CD14-positive monocyte (primary cell): ENCODE measurements around the gene OARD1. TPM values are rescaled to one million over a fixed set of nuclear protein-coding genes. Genes with fewer than 3 reads are reported as not detected.

Experiments used
- DNase-seq, 3 donors: peaks; one replicate each; pipeline ENCODE4 v3.0.0-alpha.2; 2011 to 2022
- H2AFZ ChIP-seq: 2 replicates; pipeline ENCODE4 v1.6.0; 2012; ENCODE audit warnings: mild to moderate bottlenecking, low read depth, low read length, inconsistent platforms; ENCODE audit not compliant: insufficient read depth, poor library complexity, severe bottlenecking
- H3K27ac ChIP-seq, 2 donors: 1 replicate in 1 of 2; 2 replicates in 1 of 2; pipeline ENCODE4 v1.5.1; 2012 to 2013; ENCODE audit warnings: low read length in 2 of 2, control low read depth in 1 of 2, inconsistent platforms in 1 of 2, low read depth in 1 of 2, mild to moderate bottlenecking in 1 of 2
- H3K27me3 ChIP-seq, 2 donors: one replicate each; pipeline versions ENCODE4 v1.6.0 to v1.6.1; 2011 to 2013; ENCODE audit warnings: low read length in 2 of 2; ENCODE audit not compliant: control insufficient read depth in 2 of 2, insufficient read depth in 2 of 2
- H3K36me3 ChIP-seq, 2 donors: replicated peaks in 1 of 2; 1 replicate in 1 of 2; 2 replicates in 1 of 2; pipeline versions ENCODE4 v1.5.1 to v1.6.1; 2012 to 2013; ENCODE audit warnings: low read length in 2 of 2, control low read depth in 1 of 2, inconsistent platforms in 1 of 2, mild to moderate bottlenecking in 1 of 2; ENCODE audit not compliant: insufficient read depth in 2 of 2, control insufficient read depth in 1 of 2
- H3K4me1 ChIP-seq, 2 donors: 1 replicate in 1 of 2; 2 replicates in 1 of 2; pipeline versions ENCODE4 v1.5.1 to v1.6.1; 2012 to 2013; ENCODE audit warnings: low read length in 2 of 2, control low read depth in 1 of 2, inconsistent platforms in 1 of 2, mild to moderate bottlenecking in 1 of 2, moderate library complexity in 1 of 2; ENCODE audit not compliant: insufficient read depth in 2 of 2, control insufficient read depth in 1 of 2
- H3K4me2 ChIP-seq: replicated peaks from 2 replicates; pipeline ENCODE3; 2012; ENCODE audit warnings: low read length, moderate library complexity, mild to moderate bottlenecking; ENCODE audit not compliant: poor library complexity, severe bottlenecking; ENCODE audit errors: extremely low read depth
- H3K4me3 ChIP-seq, 3 experiments: fragments of 200-600 bp in 1 of 3; sonication (generic) in 1 of 3; replicated peaks in 1 of 3; 1 replicate in 2 of 3; 2 replicates in 1 of 3; pipeline ENCODE4 v1.5.1; 2011 to 2013; ENCODE audit warnings: low read length in 3 of 3, mild to moderate bottlenecking in 3 of 3, control low read depth in 2 of 3, low read depth in 2 of 3, inconsistent platforms in 1 of 3, moderate library complexity in 1 of 3
- H3K79me2 ChIP-seq: 2 replicates; pipeline ENCODE4 v1.6.0; 2012; ENCODE audit warnings: mild to moderate bottlenecking, control low read depth, inconsistent platforms, low read length, moderate library complexity; ENCODE audit not compliant: insufficient read depth
- H3K9ac ChIP-seq: 2 replicates; pipeline ENCODE4 v1.6.0; 2017; ENCODE audit warnings: low read length, mild to moderate bottlenecking; ENCODE audit not compliant: insufficient read depth, poor library complexity, severe bottlenecking
- H3K9me3 ChIP-seq, 2 donors: replicated peaks in 1 of 2; 1 replicate in 1 of 2; 2 replicates in 1 of 2; pipeline versions ENCODE4 v1.5.1 to v1.6.1; 2012 to 2013; ENCODE audit warnings: low read length in 2 of 2, control low read depth in 1 of 2; ENCODE audit not compliant: control insufficient read depth in 1 of 2, insufficient read depth in 1 of 2
- H4K20me1 ChIP-seq: 2 replicates; pipeline ENCODE4 v1.6.0; 2012; ENCODE audit warnings: mild to moderate bottlenecking, low read length, control low read depth, moderate library complexity; ENCODE audit not compliant: insufficient read depth
- H3K27ac Mint-ChIP-seq, 7 donors: one replicate each; pipeline ENCODE4 v1.8.0; 2020; ENCODE audit warnings: mild to moderate bottlenecking in 7 of 7, mixed read lengths in 7 of 7, moderate library complexity in 6 of 7, inconsistent platforms in 2 of 7
- H3K27me3 Mint-ChIP-seq, 3 donors: one replicate each; pipeline ENCODE4 v1.8.0; 2021 to 2022; ENCODE audit warnings: low read depth in 3 of 3, mild to moderate bottlenecking in 3 of 3, mixed read lengths in 3 of 3, moderate library complexity in 3 of 3, inconsistent platforms in 1 of 3
- H3K36me3 Mint-ChIP-seq, 2 donors: one replicate each; pipeline ENCODE4 v1.8.0; 2020; ENCODE audit warnings: mixed read lengths in 2 of 2, inconsistent platforms in 1 of 2, mild to moderate bottlenecking in 1 of 2
- H3K4me1 Mint-ChIP-seq: one replicate; pipeline ENCODE4 v1.8.0; 2020; ENCODE audit warnings: mild to moderate bottlenecking, mixed read lengths
- H3K4me3 Mint-ChIP-seq, 2 donors: one replicate each; pipeline ENCODE4 v1.8.0; 2020; ENCODE audit warnings: mild to moderate bottlenecking in 2 of 2, mixed read lengths in 2 of 2, moderate library complexity in 1 of 2
- H3K9me3 Mint-ChIP-seq, 7 donors: one replicate each; pipeline ENCODE4 v1.8.0; 2020 to 2022; ENCODE audit warnings: mixed read lengths in 7 of 7, mild to moderate bottlenecking in 6 of 7, moderate library complexity in 6 of 7, inconsistent platforms in 2 of 7
- WGBS: methylation state at CpG from one replicate; pipeline ENCODE4 v1.1.5; 2013; ENCODE audit warnings: missing lambda C conversion rate; ENCODE audit not compliant: insufficient coverage; 5-methylcytosine and 5-hydroxymethylcytosine counted together
- intact Hi-C, 2 donors: fragments of 100-400 bp; cut with micrococcal nuclease; formaldehyde crosslinking; loops; one replicate each; pipeline versions ENCODE4 v1.15.0 to v1.15.1; 2023
- polyA plus RNA-seq, 3 donors: library from polyadenylated mRNA; depleted of rRNA in 1 of 3; unstranded in 2 of 3; stranded (reverse) in 1 of 3; fragments of 300-500 nt in 2 of 3; fragments of >200 nt in 1 of 3; fragmentation: Illumina TruSeq in 2 of 3; gene quantifications; 1 replicate in 2 of 3; 2 replicates in 1 of 3; pipeline ENCODE4 v1.2.3, GENCODE V29; 2012 to 2021
- TF ChIP-seq, protein P1 (sequence below): fragments of 200-600 bp; IDR thresholded peaks from one replicate; pipeline ENCODE4 v1.8.0; 2022; ENCODE audit warnings: antibody characterized with exemption, mild to moderate bottlenecking

Gene OARD1
- polyA plus RNA-seq, 3 donors, result 6.5 to 23.6 (median 16.8) TPM

DNA sequence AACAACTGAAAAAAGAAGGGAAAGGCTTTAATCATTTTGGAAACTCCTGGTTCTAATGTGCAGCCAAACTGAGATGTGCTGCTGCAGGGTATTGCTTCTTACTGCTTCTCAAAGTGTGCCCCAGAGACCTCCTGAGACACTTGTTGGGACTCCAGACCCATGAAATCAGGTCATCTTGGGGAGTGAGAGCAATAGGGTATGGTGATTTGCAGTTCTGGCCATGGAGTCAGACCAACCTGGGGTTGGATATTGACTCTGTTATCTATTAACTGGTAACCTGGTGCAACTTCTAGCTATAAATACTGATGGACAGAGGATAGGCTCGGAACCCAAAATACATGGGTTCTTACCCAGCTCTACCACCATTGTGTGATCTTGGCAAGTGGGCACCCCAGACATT lies 26.1 kb downstream of the OARD1 start:
- Histone ChIP-seq H3K9me3 (no peaks in the 10 kb centered on the region), H3K4me3 (no peak overlapping the region), H3K4me1 (peaks cover 3% of the 10 kb centered on the region in 2 donors), H3K27ac (no peak overlapping the region), H3K9ac (no peak overlapping the region), H3K36me3 (no peaks in the 10 kb centered on the region), H3K79me2 (no peaks in the 10 kb centered on the region), H3K27me3 (no peaks in the 10 kb centered on the region), H2AFZ (no peak overlapping the region), H4K20me1 (no peaks in the 10 kb centered on the region), H3K4me2 (no peak overlapping the region)
- DNase-seq, result no peak
- H3K27ac Mint-ChIP-seq, result no peak overlapping the region
- peaks cover 0 to 4% (median 0%) of the 10 kb centered on the region in 3 donors for H3K27me3 Mint-ChIP-seq
- no peak overlapping the region for H3K4me3 Mint-ChIP-seq
- H3K9me3 Mint-ChIP-seq, result no peaks in the 10 kb centered on the region
- WGBS, result no CpG with 5 or more reads among the region's 1 CpG
- no peaks in the 10 kb centered on the region for H3K4me1 Mint-ChIP-seq
- intact Hi-C loops, result no loop called here
- TF ChIP-seq, protein P1, sequence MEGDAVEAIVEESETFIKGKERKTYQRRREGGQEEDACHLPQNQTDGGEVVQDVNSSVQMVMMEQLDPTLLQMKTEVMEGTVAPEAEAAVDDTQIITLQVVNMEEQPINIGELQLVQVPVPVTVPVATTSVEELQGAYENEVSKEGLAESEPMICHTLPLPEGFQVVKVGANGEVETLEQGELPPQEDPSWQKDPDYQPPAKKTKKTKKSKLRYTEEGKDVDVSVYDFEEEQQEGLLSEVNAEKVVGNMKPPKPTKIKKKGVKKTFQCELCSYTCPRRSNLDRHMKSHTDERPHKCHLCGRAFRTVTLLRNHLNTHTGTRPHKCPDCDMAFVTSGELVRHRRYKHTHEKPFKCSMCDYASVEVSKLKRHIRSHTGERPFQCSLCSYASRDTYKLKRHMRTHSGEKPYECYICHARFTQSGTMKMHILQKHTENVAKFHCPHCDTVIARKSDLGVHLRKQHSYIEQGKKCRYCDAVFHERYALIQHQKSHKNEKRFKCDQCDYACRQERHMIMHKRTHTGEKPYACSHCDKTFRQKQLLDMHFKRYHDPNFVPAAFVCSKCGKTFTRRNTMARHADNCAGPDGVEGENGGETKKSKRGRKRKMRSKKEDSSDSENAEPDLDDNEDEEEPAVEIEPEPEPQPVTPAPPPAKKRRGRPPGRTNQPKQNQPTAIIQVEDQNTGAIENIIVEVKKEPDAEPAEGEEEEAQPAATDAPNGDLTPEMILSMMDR, result no peak
- H3K36me3 Mint-ChIP-seq, result peaks cover 2 to 4% of the 10 kb centered on the region in 2 donors

DNA sequence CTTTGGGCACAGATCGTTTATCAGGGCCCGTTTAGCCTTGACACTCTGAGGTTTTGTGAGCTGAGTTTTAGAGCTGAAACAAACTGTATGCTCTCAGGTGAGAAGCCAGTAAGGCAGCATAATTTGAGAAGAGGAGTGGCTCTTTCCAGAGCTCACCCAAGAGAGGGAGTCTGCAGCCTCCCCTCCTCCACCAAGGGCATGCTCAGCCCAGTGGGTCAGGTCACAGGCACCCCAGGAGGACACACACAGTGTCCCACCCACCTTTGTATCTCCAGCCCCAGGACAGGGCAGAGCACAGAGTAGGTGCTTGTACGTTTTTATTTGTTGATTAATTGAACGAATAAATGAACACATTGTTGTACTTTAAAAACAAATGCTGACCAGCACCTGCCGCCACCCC lies 26.5 kb downstream of the OARD1 start:
- no peak for DNase-seq
- Mint-ChIP-seq H3K36me3 (peaks cover 2 to 4% of the 10 kb centered on the region in 2 donors), H3K4me1 (peaks cover 3% of the 10 kb centered on the region), H3K27me3 (peaks cover 0 to 4% (median 0%) of the 10 kb centered on the region in 3 donors), H3K9me3 (no peaks in the 10 kb centered on the region), H3K27ac (no peak overlapping the region), H3K4me3 (no peak overlapping the region)
- H2AFZ ChIP-seq, result no peak overlapping the region
- no peak overlapping the region for H3K4me2 ChIP-seq
- no peaks in the 10 kb centered on the region for H3K4me1 ChIP-seq
- intact Hi-C loops, result no loop called here
- H3K79me2 ChIP-seq, result no peaks in the 10 kb centered on the region
- no peaks in the 10 kb centered on the region for H3K27me3 ChIP-seq
- no peaks in the 10 kb centered on the region for H4K20me1 ChIP-seq
- no peaks in the 10 kb centered on the region for H3K36me3 ChIP-seq
- no peak overlapping the region for H3K9ac ChIP-seq
- no CpG with 5 or more reads among the region's 5 CpGs for WGBS
- no peak overlapping the region for H3K27ac ChIP-seq
- H3K9me3 ChIP-seq, result no peaks in the 10 kb centered on the region
- TF ChIP-seq, protein P1, result no peak
- H3K4me3 ChIP-seq, result no peak overlapping the region
